RPMI8226 (cell line): ENCODE results near the gene ENPEP.
"Not testable (repeated sequence)": the region's sequence is repeated elsewhere in the genome, so short reads cannot be mapped to it uniquely, and the experiment has no call there.

ENCODE experiments used
- DNase-seq: peaks from one replicate; pipeline ENCODE4 v3.0.0-alpha.2; 2015

The ENPEP gene

GRCh38 chr4:110520886-110521285 lies 44.9 kb downstream of the ENPEP start:
- DNase-seq: no peak

GRCh38 chr4:110526589-110526988 lies 50.6 kb downstream of the ENPEP start:
- no peak for DNase-seq

GRCh38 chr4:110527156-110527555 lies 51.2 kb downstream of the ENPEP start:
- DNase-seq: no peak

GRCh38 chr4:110532901-110533589 lies 57.1 kb downstream of the ENPEP start:
- DNase-seq: no peak

GRCh38 chr4:110533590-110533910 lies 57.6 kb downstream of the ENPEP start:
- DNase-seq: no peak

- DNase-seq: no peak
These were observed 58.0 kb downstream of the ENPEP start for GRCh38 chr4:110533940-110534339.

- DNase-seq: no peak
These were observed 64.6 kb downstream of the ENPEP start for GRCh38 chr4:110540581-110540980.

- DNase-seq: no peak
These were observed 65.1 kb downstream of the ENPEP start for GRCh38 chr4:110540982-110541451.

- DNase-seq: no peak
These were observed 67.6 kb downstream of the ENPEP start for GRCh38 chr4:110543577-110543976.

GRCh38 chr4:110544594-110544993 lies 68.6 kb downstream of the ENPEP start:
- DNase-seq: no peak

GRCh38 chr4:110550260-110550659 lies 74.3 kb downstream of the ENPEP start:
- DNase-seq: no peak

- no peak for DNase-seq
These were observed 77.2 kb downstream of the ENPEP start for GRCh38 chr4:110553197-110553596.

- DNase-seq: no peak
These were observed 91.3 kb downstream of the ENPEP start for GRCh38 chr4:110567214-110567613.

GRCh38 chr4:110576696-110577095 lies 100.7 kb downstream of the ENPEP start:
- DNase-seq: not testable (repeated sequence)

GRCh38 chr4:110586131-110586850 lies 110.3 kb downstream of the ENPEP start:
- DNase-seq: peak; percentile 19

GRCh38 chr4:110587666-110588285 lies 111.8 kb downstream of the ENPEP start:
- DNase-seq: no peak

GRCh38 chr4:110589297-110589696 lies 113.3 kb downstream of the ENPEP start:
- DNase-seq: no peak

GRCh38 chr4:110595583-110595982 lies 119.6 kb downstream of the ENPEP start:
- DNase-seq: no peak

GRCh38 chr4:110596431-110596830 lies 120.5 kb downstream of the ENPEP start:
- DNase-seq: no peak

GRCh38 chr4:110597582-110597981 lies 121.6 kb downstream of the ENPEP start:
- DNase-seq: no peak

- no peak for DNase-seq
These were observed 126.1 kb downstream of the ENPEP start for GRCh38 chr4:110602061-110602460.

GRCh38 chr4:110605077-110605476 lies 129.1 kb downstream of the ENPEP start:
- no peak for DNase-seq

- no peak for DNase-seq
These were observed 133.2 kb downstream of the ENPEP start for GRCh38 chr4:110609044-110609750.

- DNase-seq: no peak
These were observed 134.6 kb downstream of the ENPEP start for GRCh38 chr4:110610620-110610939.
